ENCODE results near the gene SYNE2.

SYNE2 gene

GRCh38 chr14:63923422-63923752 lies 70.6 kb downstream of the SYNE2 start:
- Histone ChIP-seq H3K9ac (ENCODE audit: low read depth, low read length) (no peak overlapping the region), H3K4me1 (ENCODE audit: control insufficient read depth, insufficient read depth, low read length) (no peaks in the 10 kb centered on the region), H3K4me3 (ENCODE audit: low read depth, low read length) (no peak overlapping the region), H3K36me3 (ENCODE audit: control insufficient read depth, insufficient read depth, low read length) (no peaks in the 10 kb centered on the region), H3K9me3 (ENCODE audit: control insufficient read depth, insufficient read depth, low read length) (no peaks in the 10 kb centered on the region), H3K27me3 (ENCODE audit: control insufficient read depth, insufficient read depth, low read length) (no peaks in the 10 kb centered on the region)

GRCh38 chr14:63924375-63924774 lies 71.6 kb downstream of the SYNE2 start:
- Histone ChIP-seq H3K4me3 (ENCODE audit: low read depth, low read length) (no peak overlapping the region), H3K9me3 (ENCODE audit: control insufficient read depth, insufficient read depth, low read length) (no peaks in the 10 kb centered on the region), H3K27me3 (ENCODE audit: control insufficient read depth, insufficient read depth, low read length) (no peaks in the 10 kb centered on the region), H3K36me3 (ENCODE audit: control insufficient read depth, insufficient read depth, low read length) (no peaks in the 10 kb centered on the region), H3K9ac (ENCODE audit: low read depth, low read length) (no peak overlapping the region), H3K4me1 (ENCODE audit: control insufficient read depth, insufficient read depth, low read length) (no peaks in the 10 kb centered on the region)

GRCh38 chr14:63926641-63927040 lies 73.8 kb downstream of the SYNE2 start:
- Histone ChIP-seq H3K27me3 (ENCODE audit: control insufficient read depth, insufficient read depth, low read length) (no peaks in the 10 kb centered on the region), H3K9me3 (ENCODE audit: control insufficient read depth, insufficient read depth, low read length) (no peaks in the 10 kb centered on the region), H3K9ac (ENCODE audit: low read depth, low read length) (no peak overlapping the region), H3K4me1 (ENCODE audit: control insufficient read depth, insufficient read depth, low read length) (no peaks in the 10 kb centered on the region), H3K36me3 (ENCODE audit: control insufficient read depth, insufficient read depth, low read length) (no peaks in the 10 kb centered on the region), H3K4me3 (ENCODE audit: low read depth, low read length) (no peak overlapping the region)

- Histone ChIP-seq H3K27me3 (ENCODE audit: control insufficient read depth, insufficient read depth, low read length) (no peaks in the 10 kb centered on the region), H3K9me3 (ENCODE audit: control insufficient read depth, insufficient read depth, low read length) (no peaks in the 10 kb centered on the region), H3K4me1 (ENCODE audit: control insufficient read depth, insufficient read depth, low read length) (no peaks in the 10 kb centered on the region), H3K9ac (ENCODE audit: low read depth, low read length) (no peak overlapping the region), H3K36me3 (ENCODE audit: control insufficient read depth, insufficient read depth, low read length) (no peaks in the 10 kb centered on the region), H3K4me3 (ENCODE audit: low read depth, low read length) (no peak overlapping the region)
These were observed 76.0 kb downstream of the SYNE2 start for GRCh38 chr14:63928744-63929174.

- no peak overlapping the region for H3K4me3 ChIP-seq (ENCODE audit: low read depth, low read length)
- H3K36me3 ChIP-seq (ENCODE audit: control insufficient read depth, insufficient read depth, low read length): no peaks in the 10 kb centered on the region
- no peaks in the 10 kb centered on the region for H3K9me3 ChIP-seq (ENCODE audit: control insufficient read depth, insufficient read depth, low read length)
- no peak overlapping the region for H3K9ac ChIP-seq (ENCODE audit: low read depth, low read length)
- no peaks in the 10 kb centered on the region for H3K4me1 ChIP-seq (ENCODE audit: control insufficient read depth, insufficient read depth, low read length)
- no peaks in the 10 kb centered on the region for H3K27me3 ChIP-seq (ENCODE audit: control insufficient read depth, insufficient read depth, low read length)
These were observed 80.3 kb downstream of the SYNE2 start for GRCh38 chr14:63933110-63933509.

GRCh38 chr14:63933711-63934110 lies 80.9 kb downstream of the SYNE2 start:
- no peaks in the 10 kb centered on the region for H3K36me3 ChIP-seq (ENCODE audit: control insufficient read depth, insufficient read depth, low read length)
- H3K27me3 ChIP-seq (ENCODE audit: control insufficient read depth, insufficient read depth, low read length): no peaks in the 10 kb centered on the region
- H3K9ac ChIP-seq (ENCODE audit: low read depth, low read length): no peak overlapping the region
- no peak overlapping the region for H3K4me3 ChIP-seq (ENCODE audit: low read depth, low read length)
- no peaks in the 10 kb centered on the region for H3K9me3 ChIP-seq (ENCODE audit: control insufficient read depth, insufficient read depth, low read length)
- no peaks in the 10 kb centered on the region for H3K4me1 ChIP-seq (ENCODE audit: control insufficient read depth, insufficient read depth, low read length)

GRCh38 chr14:63938198-63939005 lies 85.6 kb downstream of the SYNE2 start:
- Histone ChIP-seq H3K27me3 (ENCODE audit: control insufficient read depth, insufficient read depth, low read length) (no peaks in the 10 kb centered on the region), H3K9me3 (ENCODE audit: control insufficient read depth, insufficient read depth, low read length) (no peaks in the 10 kb centered on the region), H3K4me3 (ENCODE audit: low read depth, low read length) (no peak overlapping the region), H3K9ac (ENCODE audit: low read depth, low read length) (no peak overlapping the region), H3K4me1 (ENCODE audit: control insufficient read depth, insufficient read depth, low read length) (no peaks in the 10 kb centered on the region), H3K36me3 (ENCODE audit: control insufficient read depth, insufficient read depth, low read length) (no peaks in the 10 kb centered on the region)

- Histone ChIP-seq H3K36me3 (ENCODE audit: control insufficient read depth, insufficient read depth, low read length) (no peaks in the 10 kb centered on the region), H3K4me1 (ENCODE audit: control insufficient read depth, insufficient read depth, low read length) (no peaks in the 10 kb centered on the region), H3K9me3 (ENCODE audit: control insufficient read depth, insufficient read depth, low read length) (no peaks in the 10 kb centered on the region), H3K9ac (ENCODE audit: low read depth, low read length) (no peak overlapping the region), H3K27me3 (ENCODE audit: control insufficient read depth, insufficient read depth, low read length) (no peaks in the 10 kb centered on the region), H3K4me3 (ENCODE audit: low read depth, low read length) (no peak overlapping the region)
These were observed 86.1 kb downstream of the SYNE2 start for GRCh38 chr14:63939006-63939270.

GRCh38 chr14:63940387-63940786 lies 87.6 kb downstream of the SYNE2 start:
- H3K27me3 ChIP-seq (ENCODE audit: control insufficient read depth, insufficient read depth, low read length): no peaks in the 10 kb centered on the region
- H3K4me1 ChIP-seq (ENCODE audit: control insufficient read depth, insufficient read depth, low read length): no peaks in the 10 kb centered on the region
- H3K9ac ChIP-seq (ENCODE audit: low read depth, low read length): no peak overlapping the region
- no peak overlapping the region for H3K4me3 ChIP-seq (ENCODE audit: low read depth, low read length)
- no peaks in the 10 kb centered on the region for H3K9me3 ChIP-seq (ENCODE audit: control insufficient read depth, insufficient read depth, low read length)
- H3K36me3 ChIP-seq (ENCODE audit: control insufficient read depth, insufficient read depth, low read length): no peaks in the 10 kb centered on the region

GRCh38 chr14:63941023-63941422 lies 88.2 kb downstream of the SYNE2 start:
- H3K4me3 ChIP-seq (ENCODE audit: low read depth, low read length): no peak overlapping the region
- H3K9ac ChIP-seq (ENCODE audit: low read depth, low read length): no peak overlapping the region
- H3K27me3 ChIP-seq (ENCODE audit: control insufficient read depth, insufficient read depth, low read length): no peaks in the 10 kb centered on the region
- H3K9me3 ChIP-seq (ENCODE audit: control insufficient read depth, insufficient read depth, low read length): no peaks in the 10 kb centered on the region
- H3K36me3 ChIP-seq (ENCODE audit: control insufficient read depth, insufficient read depth, low read length): no peaks in the 10 kb centered on the region
- no peaks in the 10 kb centered on the region for H3K4me1 ChIP-seq (ENCODE audit: control insufficient read depth, insufficient read depth, low read length)

GRCh38 chr14:63949696-63950095 lies 96.9 kb downstream of the SYNE2 start:
- no peaks in the 10 kb centered on the region for H3K36me3 ChIP-seq (ENCODE audit: control insufficient read depth, insufficient read depth, low read length)
- no peak overlapping the region for H3K9ac ChIP-seq (ENCODE audit: low read depth, low read length)
- H3K27me3 ChIP-seq (ENCODE audit: control insufficient read depth, insufficient read depth, low read length): no peaks in the 10 kb centered on the region
- no peak overlapping the region for H3K4me3 ChIP-seq (ENCODE audit: low read depth, low read length)
- H3K4me1 ChIP-seq (ENCODE audit: control insufficient read depth, insufficient read depth, low read length): peaks cover 9% of the 10 kb centered on the region
- no peaks in the 10 kb centered on the region for H3K9me3 ChIP-seq (ENCODE audit: control insufficient read depth, insufficient read depth, low read length)

- Histone ChIP-seq H3K36me3 (ENCODE audit: control insufficient read depth, insufficient read depth, low read length) (no peaks in the 10 kb centered on the region), H3K9me3 (ENCODE audit: control insufficient read depth, insufficient read depth, low read length) (no peaks in the 10 kb centered on the region), H3K4me3 (ENCODE audit: low read depth, low read length) (no peak overlapping the region), H3K4me1 (ENCODE audit: control insufficient read depth, insufficient read depth, low read length) (peaks cover 9% of the 10 kb centered on the region), H3K9ac (ENCODE audit: low read depth, low read length) (no peak overlapping the region), H3K27me3 (ENCODE audit: control insufficient read depth, insufficient read depth, low read length) (no peaks in the 10 kb centered on the region)
These were observed 98.2 kb downstream of the SYNE2 start for GRCh38 chr14:63951021-63951420.
